Ectodermal cell (in vitro differentiated cells): ENCODE results near the gene CEBPE.

Experiments used
- H3K27ac ChIP-seq: 2 replicates; pipeline ENCODE4 v1.7.0; 2013; ENCODE audit warnings: mild to moderate bottlenecking, low read depth, low read length; ENCODE audit not compliant: insufficient read depth, poor library complexity, severe bottlenecking
- H3K27me3 ChIP-seq: 2 replicates; pipeline ENCODE4 v1.7.0; 2013; ENCODE audit warnings: mild to moderate bottlenecking, low read length; ENCODE audit not compliant: insufficient read depth, control insufficient read depth, poor library complexity, severe bottlenecking
- H3K36me3 ChIP-seq: one replicate; pipeline ENCODE4 v1.7.0; 2013; ENCODE audit warnings: low read length; ENCODE audit not compliant: control insufficient read depth, insufficient read depth
- H3K4me1 ChIP-seq: one replicate; pipeline ENCODE4 v1.7.0; 2013; ENCODE audit warnings: low read length; ENCODE audit not compliant: control insufficient read depth, insufficient read depth
- H3K4me3 ChIP-seq: 2 replicates; pipeline ENCODE4 v1.7.0; 2013; ENCODE audit warnings: low read depth, low read length, control low read depth; ENCODE audit not compliant: insufficient read depth
- H3K9me3 ChIP-seq: 2 replicates; pipeline ENCODE4 v1.7.0; 2013; ENCODE audit warnings: mild to moderate bottlenecking, low read length, moderate library complexity; ENCODE audit not compliant: control insufficient read depth
- WGBS, 2 experiments: methylation state at CpG; one replicate each; pipeline ENCODE4 v1.1.7; 2013; ENCODE audit warnings: missing lambda C conversion rate in 2 of 2; 5-methylcytosine and 5-hydroxymethylcytosine counted together

Gene CEBPE

GRCh38 chr14:23145794-23146350 is 26.8 kb upstream of the CEBPE start:
- WGBS, 2 experiments: 88 to 92% methylated on average over 3 of the region's 4 CpGs
- H3K4me1 ChIP-seq: peaks cover 9% of the 10 kb centered on the region
- H3K27ac ChIP-seq: peak overlapping the region; percentile 17

GRCh38 chr14:23143911-23144310 is 24.9 kb upstream of the CEBPE start:
- Histone ChIP-seq H3K4me3 (no peak overlapping the region), H3K27me3 (no peaks in the 10 kb centered on the region), H3K27ac (no peak overlapping the region), H3K36me3 (peaks cover 5% of the 10 kb centered on the region), H3K9me3 (no peaks in the 10 kb centered on the region), H3K4me1 (peaks cover 9% of the 10 kb centered on the region)
- WGBS, 2 experiments: 100% methylated on average over 1 of the region's 1 CpG; no CpG with 5 or more reads in 1 of the 2 experiments

More at GRCh38 chr14:23145794-23146350, 26.8 kb upstream of the CEBPE start:
- Histone ChIP-seq H3K27me3 (no peaks in the 10 kb centered on the region), H3K9me3 (no peaks in the 10 kb centered on the region), H3K4me3 (no peak overlapping the region), H3K36me3 (peaks cover 5% of the 10 kb centered on the region)

- H3K27me3 ChIP-seq: no peaks in the 10 kb centered on the region
- no peak overlapping the region for H3K4me3 ChIP-seq
- 92 to 95% methylated on average over 4 of the region's 4 CpGs for WGBS, 2 experiments
- no peak overlapping the region for H3K27ac ChIP-seq
- H3K4me1 ChIP-seq: peaks cover 9% of the 10 kb centered on the region
- no peaks in the 10 kb centered on the region for H3K9me3 ChIP-seq
- H3K36me3 ChIP-seq: peaks cover 5% of the 10 kb centered on the region
Observed at GRCh38 chr14:23142826-23143225, 23.8 kb upstream of the CEBPE start.

- Histone ChIP-seq H3K27ac (no peak overlapping the region), H3K4me3 (no peak overlapping the region), H3K4me1 (peaks cover 9% of the 10 kb centered on the region), H3K9me3 (no peaks in the 10 kb centered on the region), H3K27me3 (no peaks in the 10 kb centered on the region), H3K36me3 (peaks cover 5% of the 10 kb centered on the region)
- WGBS, 2 experiments: 89 to 90% methylated on average over 7 of the region's 7 CpGs
Observed at GRCh38 chr14:23141706-23142444, 22.8 kb upstream of the CEBPE start.

GRCh38 chr14:23140371-23140770 is 21.3 kb upstream of the CEBPE start:
- Histone ChIP-seq H3K27me3 (no peaks in the 10 kb centered on the region), H3K36me3 (peaks cover 5% of the 10 kb centered on the region), H3K27ac (no peak overlapping the region), H3K4me1 (no peaks in the 10 kb centered on the region), H3K4me3 (no peak overlapping the region), H3K9me3 (no peaks in the 10 kb centered on the region)
- 90% methylated on average over 6 of the region's 6 CpGs for WGBS, 2 experiments

- WGBS, 2 experiments: 92 to 95% methylated on average over 2 of the region's 2 CpGs
- H3K4me1 ChIP-seq: no peaks in the 10 kb centered on the region
- H3K27me3 ChIP-seq: no peaks in the 10 kb centered on the region
- H3K36me3 ChIP-seq: peaks cover 5% of the 10 kb centered on the region
- no peaks in the 10 kb centered on the region for H3K9me3 ChIP-seq
- no peak overlapping the region for H3K4me3 ChIP-seq
- no peak overlapping the region for H3K27ac ChIP-seq
Observed at GRCh38 chr14:23139874-23140273, 20.8 kb upstream of the CEBPE start.

GRCh38 chr14:23137813-23138535 is 18.9 kb upstream of the CEBPE start:
- H3K4me3 ChIP-seq: no peak overlapping the region
- no peaks in the 10 kb centered on the region for H3K27me3 ChIP-seq
- H3K36me3 ChIP-seq: peaks cover 5% of the 10 kb centered on the region
- H3K9me3 ChIP-seq: no peaks in the 10 kb centered on the region
- no peaks in the 10 kb centered on the region for H3K4me1 ChIP-seq
- H3K27ac ChIP-seq: no peak overlapping the region
- WGBS, 2 experiments: 90 to 92% methylated on average over 6 of the region's 6 CpGs

- Histone ChIP-seq H3K4me1 (no peaks in the 10 kb centered on the region), H3K27me3 (no peaks in the 10 kb centered on the region), H3K4me3 (no peak overlapping the region), H3K36me3 (no peaks in the 10 kb centered on the region), H3K9me3 (no peaks in the 10 kb centered on the region), H3K27ac (no peak overlapping the region)
- WGBS, 2 experiments: 92 to 93% methylated on average over 11 of the region's 11 CpGs
Observed at GRCh38 chr14:23137192-23137812, 18.2 kb upstream of the CEBPE start.

GRCh38 chr14:23136566-23137133 is 17.6 kb upstream of the CEBPE start:
- no peak overlapping the region for H3K4me3 ChIP-seq
- WGBS, 2 experiments: 95% methylated on average over 16 of the region's 16 CpGs
- H3K36me3 ChIP-seq: no peaks in the 10 kb centered on the region
- no peaks in the 10 kb centered on the region for H3K4me1 ChIP-seq
- H3K27ac ChIP-seq: no peak overlapping the region
- no peaks in the 10 kb centered on the region for H3K9me3 ChIP-seq
- H3K27me3 ChIP-seq: no peaks in the 10 kb centered on the region

GRCh38 chr14:23132970-23133369 is 13.9 kb upstream of the CEBPE start:
- H3K4me3 ChIP-seq: no peak overlapping the region
- WGBS, 2 experiments: 93 to 94% methylated on average over 8 of the region's 8 CpGs
- no peaks in the 10 kb centered on the region for H3K9me3 ChIP-seq
- H3K4me1 ChIP-seq: no peaks in the 10 kb centered on the region
- no peak overlapping the region for H3K27ac ChIP-seq
- no peaks in the 10 kb centered on the region for H3K27me3 ChIP-seq
- no peaks in the 10 kb centered on the region for H3K36me3 ChIP-seq
